Upper lobe of left lung (tissue), 6 donors: ENCODE measurements around the gene ACOXL. TPM values are rescaled to one million over a fixed set of nuclear protein-coding genes. Genes with fewer than 3 reads are reported as not detected.

ENCODE experiments used
- ATAC-seq, 2 donors: fragments of 200-7000 bp; cut with Tn5 transposase; one replicate each; pipeline ENCODE4 v1.9.1; 2022; ENCODE audit warnings: mild to moderate bottlenecking in 2 of 2, moderate library complexity in 2 of 2; ENCODE audit not compliant: low FRiP score in 2 of 2
- DNase-seq, 2 donors: peaks; one replicate each; pipeline ENCODE4 v3.0.0-alpha.2; 2019 to 2020
- H3K27ac ChIP-seq, 4 donors: fragments of 200-600 bp; sonication (generic); one replicate each; pipeline ENCODE4 v1.5.1; 2016 to 2019
- H3K27me3 ChIP-seq, 4 donors: fragments of 200-600 bp; sonication (generic); one replicate each; pipeline ENCODE4 v1.5.1; 2017 to 2019
- H3K36me3 ChIP-seq, 4 donors: fragments of 200-600 bp; sonication (generic); one replicate each; pipeline ENCODE4 v1.5.1; 2016 to 2019
- H3K4me1 ChIP-seq, 4 donors: fragments of 200-600 bp; sonication (generic); one replicate each; pipeline ENCODE4 v1.5.1; 2018 to 2019
- H3K4me3 ChIP-seq, 4 donors: fragments of 200-600 bp; sonication (generic); one replicate each; pipeline ENCODE4 v1.5.1; 2017 to 2019; ENCODE audit warnings: mild to moderate bottlenecking in 2 of 4, moderate library complexity in 1 of 4
- H3K9me3 ChIP-seq, 4 donors: fragments of 200-600 bp; sonication (generic); one replicate each; pipeline ENCODE4 v1.5.1; 2018 to 2019
- EP300 ChIP-seq, 4 donors: sonication (generic); formaldehyde crosslinking; IDR thresholded peaks; one replicate each; pipeline ENCODE4 v1.5.1; 2017; ENCODE audit warnings: antibody characterized with exemption in 4 of 4, control low read depth in 2 of 4
- POLR2A ChIP-seq, 4 donors: fragments of 450-650 bp; IDR thresholded peaks; one replicate each; pipeline ENCODE4 v1.5.1; 2016 to 2017; ENCODE audit warnings: antibody characterized with exemption in 4 of 4, mild to moderate bottlenecking in 2 of 4
- POLR2AphosphoS5 ChIP-seq, 2 donors: sonication (generic); formaldehyde crosslinking; IDR thresholded peaks; one replicate each; pipeline ENCODE4 v1.5.1; 2017; ENCODE audit warnings: antibody characterized with exemption in 2 of 2
- WGBS, 2 donors: methylation state at CpG; one replicate each; pipeline ENCODE4 v1.1.5; 2017 to 2018; 5-methylcytosine and 5-hydroxymethylcytosine counted together
- total RNA-seq, 6 donors: library from RNA; depleted of rRNA in 4 of 6; stranded (reverse); fragments of >200 nt in 4 of 6; gene quantifications; one replicate each; pipeline versions ENCODE4 v1.1.0 to v1.2.1, GENCODE V29; 2016 to 2021
- TF ChIP-seq, protein P1 (sequence below), 6 experiments: fragments of 450-650 bp in 4 of 6; fragments of 200-600 bp in 2 of 6; sonication (generic) in 2 of 6; IDR thresholded peaks; one replicate each; pipeline ENCODE4 v1.5.1; 2016 to 2019; ENCODE audit warnings: antibody characterized with exemption in 6 of 6
- donor health status: DM: no; HTN: no; CAD: no; lungs with moderate emphysema.
- donor health status: DM: no; HTN: yes; CAD: no; lungs with severe emphysema.

Gene ACOXL
- total RNA-seq, 6 donors from 2014 or later: 30.2 to 128 (median 38.0) TPM

DNA sequence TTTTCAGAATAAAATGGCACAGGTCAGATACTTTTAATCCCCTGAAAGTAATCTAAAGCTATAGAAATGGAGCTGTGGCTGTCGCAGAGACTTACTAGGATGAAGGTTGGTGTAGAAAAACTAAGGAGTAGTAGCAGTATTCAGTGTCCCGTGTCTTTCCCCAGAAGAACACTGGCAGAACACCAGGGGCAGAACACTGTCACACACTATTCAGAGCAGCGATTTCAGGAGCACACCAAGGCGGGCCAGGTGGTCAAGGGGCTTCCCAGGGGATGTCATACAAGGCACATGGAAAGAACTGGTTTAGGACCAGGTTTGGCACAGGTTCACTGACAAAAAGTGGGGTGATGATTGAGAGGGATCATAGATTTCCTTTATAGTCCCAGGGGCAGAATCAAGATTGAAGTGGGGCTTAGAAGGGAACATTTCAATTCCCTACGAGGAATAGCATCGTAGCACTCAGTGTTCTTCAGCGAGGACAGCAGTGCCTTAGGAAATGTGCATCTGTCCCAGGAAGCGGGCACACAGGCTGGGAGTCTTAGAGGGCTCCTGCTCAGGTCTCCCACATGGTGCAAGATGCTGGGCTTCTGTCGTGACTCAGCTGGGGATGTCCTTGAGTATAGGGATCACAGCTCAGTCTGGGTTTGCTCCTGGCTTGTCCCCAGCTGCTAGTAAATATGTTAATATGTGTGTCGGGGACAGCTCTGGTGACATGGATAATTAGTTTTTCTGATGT lies 410.9 kb downstream of the ACOXL start:
- Histone ChIP-seq H3K36me3 (peaks cover 0 to 9% (median 2%) of the 10 kb centered on the region in 4 donors), H3K27ac (no peak overlapping the region), H3K4me1 (peaks cover 0 to 5% (median 0%) of the 10 kb centered on the region in 4 donors), H3K9me3 (no peaks in the 10 kb centered on the region), H3K4me3 (no peak overlapping the region), H3K27me3 (no peaks in the 10 kb centered on the region)
- no peak for DNase-seq
- 92 to 93% methylated on average over 10 of the region's 10 CpGs for WGBS, 2 donors
- ATAC-seq: no peak
- TF ChIP-seq, protein P1, sequence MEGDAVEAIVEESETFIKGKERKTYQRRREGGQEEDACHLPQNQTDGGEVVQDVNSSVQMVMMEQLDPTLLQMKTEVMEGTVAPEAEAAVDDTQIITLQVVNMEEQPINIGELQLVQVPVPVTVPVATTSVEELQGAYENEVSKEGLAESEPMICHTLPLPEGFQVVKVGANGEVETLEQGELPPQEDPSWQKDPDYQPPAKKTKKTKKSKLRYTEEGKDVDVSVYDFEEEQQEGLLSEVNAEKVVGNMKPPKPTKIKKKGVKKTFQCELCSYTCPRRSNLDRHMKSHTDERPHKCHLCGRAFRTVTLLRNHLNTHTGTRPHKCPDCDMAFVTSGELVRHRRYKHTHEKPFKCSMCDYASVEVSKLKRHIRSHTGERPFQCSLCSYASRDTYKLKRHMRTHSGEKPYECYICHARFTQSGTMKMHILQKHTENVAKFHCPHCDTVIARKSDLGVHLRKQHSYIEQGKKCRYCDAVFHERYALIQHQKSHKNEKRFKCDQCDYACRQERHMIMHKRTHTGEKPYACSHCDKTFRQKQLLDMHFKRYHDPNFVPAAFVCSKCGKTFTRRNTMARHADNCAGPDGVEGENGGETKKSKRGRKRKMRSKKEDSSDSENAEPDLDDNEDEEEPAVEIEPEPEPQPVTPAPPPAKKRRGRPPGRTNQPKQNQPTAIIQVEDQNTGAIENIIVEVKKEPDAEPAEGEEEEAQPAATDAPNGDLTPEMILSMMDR (IDR thresholded peaks at IDR 0.05): no peak
- no peak for TF ChIP-seq POLR2AphosphoS5 (IDR thresholded peaks at IDR 0.05)
- TF ChIP-seq EP300 (IDR thresholded peaks at IDR 0.05): no peak
- no peak for TF ChIP-seq POLR2A (IDR thresholded peaks at IDR 0.05)

DNA sequence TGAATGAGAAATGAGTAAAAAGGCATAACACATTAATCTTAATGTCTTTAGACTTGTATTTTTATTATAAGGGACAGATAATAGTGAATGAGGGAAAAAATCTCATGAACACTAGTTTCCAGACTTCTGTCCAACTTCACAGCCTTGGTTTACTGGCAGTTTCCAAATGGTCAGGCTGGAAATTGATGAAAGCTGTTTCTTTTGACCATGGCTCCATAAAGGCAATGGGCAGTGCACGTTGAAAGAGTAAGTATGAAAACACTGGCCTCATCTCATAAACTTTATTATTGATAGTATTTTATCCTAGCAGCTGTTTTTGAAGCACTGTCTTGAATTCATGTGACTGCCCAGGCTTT lies 411.4 kb downstream of the ACOXL start:
- 89 to 93% methylated on average over 1 of the region's 1 CpG for WGBS, 2 donors
- TF ChIP-seq, protein P1 (IDR thresholded peaks at IDR 0.05): no peak
- TF ChIP-seq EP300 (IDR thresholded peaks at IDR 0.05): no peak
- TF ChIP-seq POLR2AphosphoS5 (IDR thresholded peaks at IDR 0.05): no peak
- TF ChIP-seq POLR2A (IDR thresholded peaks at IDR 0.05): no peak
- Histone ChIP-seq H3K4me1 (peaks cover 0 to 11% (median 3%) of the 10 kb centered on the region in 4 donors), H3K27ac (no peak overlapping the region), H3K27me3 (no peaks in the 10 kb centered on the region), H3K36me3 (peaks cover 0 to 9% (median 2%) of the 10 kb centered on the region in 4 donors), H3K4me3 (no peak overlapping the region), H3K9me3 (no peaks in the 10 kb centered on the region)
- DNase-seq (no peak), ATAC-seq (no peak)

DNA sequence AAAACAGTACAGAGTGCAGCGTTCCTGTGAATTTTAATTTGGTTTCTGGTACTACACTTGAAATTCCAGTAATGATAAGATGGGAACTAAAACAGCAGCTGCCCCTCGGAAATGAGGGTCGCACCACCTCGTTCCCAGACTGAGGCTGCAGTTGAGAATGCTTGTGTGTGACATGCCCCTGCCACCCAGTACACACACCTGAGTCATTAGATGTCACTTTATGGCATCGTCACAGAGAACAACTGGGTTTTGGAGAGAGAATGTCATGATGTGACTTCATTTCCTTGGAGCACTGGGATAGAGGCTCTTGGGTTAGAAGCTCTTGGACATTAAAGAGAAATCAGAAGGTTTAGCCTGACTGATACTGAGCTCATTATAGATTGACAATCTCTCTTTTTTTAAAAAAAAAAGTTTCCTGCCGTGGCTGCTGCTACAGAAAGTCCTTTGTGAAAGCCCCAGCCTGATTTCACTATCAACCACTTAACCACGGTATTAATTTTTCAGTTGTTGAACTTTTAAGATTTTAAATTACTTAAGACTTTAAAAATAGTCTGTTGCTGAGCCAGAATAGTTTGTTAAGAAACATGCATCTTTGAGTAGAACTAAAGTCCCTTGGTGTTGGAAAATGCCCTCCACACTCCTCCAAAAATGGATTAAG lies 412.9 kb downstream of the ACOXL start:
- WGBS, 2 donors: 89 to 90% methylated on average over 7 of the region's 7 CpGs
- peaks cover 0 to 16% (median 5%) of the 10 kb centered on the region in 4 donors for H3K4me1 ChIP-seq
- ATAC-seq (no peak), DNase-seq (no peak)
- no peak for TF ChIP-seq POLR2A (IDR thresholded peaks at IDR 0.05)
- TF ChIP-seq EP300 (IDR thresholded peaks at IDR 0.05): no peak
- no peak for TF ChIP-seq POLR2AphosphoS5 (IDR thresholded peaks at IDR 0.05)
- TF ChIP-seq, protein P1 (IDR thresholded peaks at IDR 0.05): no peak
- H3K4me3 ChIP-seq: no peak overlapping the region
- H3K36me3 ChIP-seq: peaks cover 0 to 5% (median 0%) of the 10 kb centered on the region in 4 donors
- no peak overlapping the region for H3K27ac ChIP-seq
- no peaks in the 10 kb centered on the region for H3K9me3 ChIP-seq
- no peaks in the 10 kb centered on the region for H3K27me3 ChIP-seq

DNA sequence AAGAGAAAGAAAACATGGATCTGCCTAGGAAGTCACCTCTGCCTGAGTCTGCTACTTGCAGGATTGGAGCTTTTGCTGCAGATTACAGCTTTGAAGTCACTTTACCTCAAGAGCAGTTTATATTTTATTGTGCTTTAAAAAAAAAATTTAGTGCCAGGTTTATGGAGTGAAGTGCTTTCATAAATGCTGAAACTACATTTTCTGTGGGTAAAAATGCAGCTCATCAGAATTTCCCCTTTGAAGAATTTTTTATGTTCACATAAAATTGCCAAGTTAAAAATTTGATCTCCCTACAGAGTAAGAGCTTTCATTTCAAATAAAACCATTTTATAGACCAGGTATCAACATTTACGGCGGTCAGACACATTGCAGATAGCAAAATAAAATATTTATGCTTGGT lies 413.6 kb downstream of the ACOXL start:
- Histone ChIP-seq H3K36me3 (peaks cover 0 to 12% (median 0%) of the 10 kb centered on the region in 4 donors), H3K4me3 (no peak overlapping the region), H3K27ac (no peak overlapping the region), H3K27me3 (no peaks in the 10 kb centered on the region), H3K4me1 (peaks cover 0 to 16% (median 5%) of the 10 kb centered on the region in 4 donors), H3K9me3 (no peaks in the 10 kb centered on the region)
- TF ChIP-seq POLR2A (IDR thresholded peaks at IDR 0.05) (no peak), EP300 (IDR thresholded peaks at IDR 0.05) (no peak), POLR2AphosphoS5 (IDR thresholded peaks at IDR 0.05) (no peak)
- TF ChIP-seq, protein P1 (IDR thresholded peaks at IDR 0.05): no peak
- DNase-seq: no peak
- no peak for ATAC-seq
- 90 to 96% methylated on average over 2 of the region's 2 CpGs for WGBS, 2 donors
